HG02973 (cell line): Measurements from ENCODE around the gene ZNF468.
"Not testable (repeated sequence)": the region's sequence is repeated elsewhere in the genome, so short reads cannot be mapped to it uniquely, and the experiment has no call there.

Source experiments
- ATAC-seq: cut with Tn5 transposase; IDR thresholded peaks from one replicate; pipeline ENCODE4 v1.9.1; 2021; ENCODE audit warnings: moderate library complexity; ENCODE audit not compliant: unreplicated experiment

Gene ZNF468

DNA sequence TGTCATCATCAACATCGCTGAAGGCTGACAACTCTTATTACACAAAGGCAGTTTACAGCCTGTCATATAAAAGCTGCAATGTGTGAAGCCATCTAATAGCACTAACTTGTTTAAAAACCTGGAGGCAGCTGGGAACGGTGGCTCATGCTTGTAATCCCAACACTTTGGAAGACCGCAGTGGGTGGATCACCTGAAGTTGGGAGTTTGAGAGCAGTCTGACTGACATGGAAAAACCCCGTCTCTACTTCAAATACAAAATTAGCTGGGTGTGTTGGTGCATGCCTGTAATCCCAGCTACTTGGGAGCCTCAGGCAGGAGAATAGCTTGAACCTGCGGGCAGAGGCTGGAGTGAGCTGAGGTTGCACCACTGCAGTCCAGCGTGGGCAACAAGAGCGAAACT lies 27.6 kb downstream of the ZNF468 start:
- not testable (repeated sequence) for ATAC-seq

- ATAC-seq = no peak
These were observed 31.7 kb downstream of the ZNF468 start for GRCh38 chr19:52825765-52826164.

DNA sequence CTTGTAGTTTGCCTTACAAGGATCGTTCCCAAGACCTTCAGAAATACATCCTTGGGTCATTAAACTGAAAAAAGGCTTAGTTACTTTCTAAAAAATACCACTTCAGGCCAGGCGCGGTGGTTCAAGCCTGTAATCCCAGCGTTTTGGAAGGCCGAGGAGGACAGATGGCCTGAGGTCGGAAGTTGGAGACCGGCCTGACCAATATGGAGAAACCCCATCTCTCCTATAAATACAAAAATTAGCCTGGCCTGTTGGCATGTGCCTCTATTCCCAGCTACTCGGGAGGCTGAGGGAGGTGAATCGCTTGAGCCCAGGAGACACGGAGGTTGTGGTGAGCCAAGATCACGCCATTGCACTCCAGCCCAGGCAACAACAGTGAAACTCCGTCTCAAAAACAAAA lies 33.7 kb downstream of the ZNF468 start:
- no peak for ATAC-seq

GRCh38 chr19:52821204-52821960 lies 36.0 kb downstream of the ZNF468 start, which contains the start of gene ZNF28:
Gene ZNF28 (minus strand): TSS chr19:52821633. CDS start chr19:52817958, 3,675 bp downstream.
- peak; percentile 98 for ATAC-seq

DNA sequence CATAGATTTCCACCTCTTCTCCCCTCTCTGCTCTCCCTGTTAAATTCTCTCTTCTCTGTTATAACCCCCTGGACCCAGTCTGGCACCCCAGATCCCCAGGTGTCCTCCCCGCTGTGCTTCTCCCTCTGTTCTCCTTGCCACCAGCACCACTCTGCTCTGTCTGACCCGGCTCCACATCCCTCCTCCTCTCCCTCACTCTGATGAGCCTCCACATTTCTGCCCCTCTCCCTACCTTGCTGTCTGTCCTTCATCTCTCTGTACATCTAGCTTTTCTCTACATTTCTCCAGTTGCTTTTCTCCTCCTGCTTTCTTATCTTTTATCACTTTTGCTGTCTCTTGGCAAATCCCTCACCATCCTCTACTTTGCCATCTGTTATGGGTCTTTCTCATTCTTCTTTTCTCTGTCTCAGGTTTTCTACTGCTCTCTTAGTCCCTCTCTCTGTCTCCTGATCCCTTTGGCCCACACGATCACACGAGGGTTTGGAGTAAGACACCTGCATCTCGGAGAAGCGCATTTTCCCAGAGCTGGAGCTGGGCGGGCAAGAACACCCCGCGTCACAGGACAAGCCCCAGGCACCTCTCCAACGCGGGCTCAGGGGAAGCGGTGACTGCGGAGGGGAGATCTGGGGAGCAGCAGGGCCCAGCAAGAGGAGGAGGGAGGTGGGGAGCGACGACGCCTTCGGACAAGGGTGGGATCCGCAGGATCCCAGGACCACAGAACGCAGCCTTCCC lies 36.8 kb downstream of the ZNF468 start:
- ATAC-seq = peak; percentile 28

- no peak for ATAC-seq
These were observed 47.6 kb downstream of the ZNF468 start for GRCh38 chr19:52809801-52810200.

DNA sequence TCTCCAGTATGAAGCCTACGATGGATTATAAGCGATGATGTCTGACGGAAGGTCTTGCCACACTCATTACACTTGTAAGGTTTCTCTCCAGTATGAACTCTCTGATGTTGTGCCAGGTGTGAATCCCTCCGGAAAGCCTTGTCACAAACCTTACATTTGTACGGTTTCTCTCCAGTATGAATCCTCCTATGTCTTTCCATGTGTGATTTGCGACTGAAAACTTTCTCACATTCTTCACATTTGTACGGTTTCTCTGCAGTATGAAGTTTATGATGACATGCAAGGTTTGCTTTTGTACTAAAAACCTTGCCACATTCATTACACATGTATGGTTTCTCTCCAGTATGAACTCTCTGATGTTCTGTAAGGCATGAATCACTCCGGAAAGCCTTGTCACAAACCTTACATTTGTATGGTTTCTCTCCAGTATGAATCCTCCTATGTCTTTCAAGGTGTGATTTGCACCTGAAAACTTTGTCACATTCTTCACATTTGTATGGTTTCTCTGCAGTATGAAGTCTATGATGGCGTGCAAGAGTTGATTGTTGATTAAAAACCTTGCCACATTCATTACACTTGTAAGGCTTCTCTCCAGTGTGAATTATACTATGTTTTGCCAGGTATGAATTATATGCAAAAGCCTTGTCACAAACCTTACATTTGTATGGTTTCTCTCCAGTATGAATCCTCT lies 57.3 kb downstream of the ZNF468 start:
- ATAC-seq = not testable (repeated sequence)

DNA sequence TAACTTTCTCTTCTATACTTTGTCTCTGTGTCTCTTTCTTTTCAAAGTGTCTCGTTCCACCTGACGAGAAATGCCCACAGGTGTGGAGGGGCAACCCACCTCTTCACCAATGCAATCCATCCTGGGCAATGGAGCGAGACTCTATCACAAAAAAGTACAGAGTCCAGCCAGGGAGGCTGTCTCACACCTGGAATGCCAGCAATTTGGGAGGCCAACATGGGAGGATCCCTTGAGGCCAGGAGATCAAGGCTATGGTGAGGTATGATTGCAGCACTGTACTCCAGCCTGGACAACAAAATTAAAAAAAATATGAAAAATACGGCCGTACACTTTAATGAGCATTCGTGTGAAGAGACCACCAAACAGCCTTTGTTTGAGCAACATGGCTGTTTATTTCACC lies 68.0 kb downstream of the ZNF468 start:
- ATAC-seq = no peak
